ENCODE results near the gene XIRP2. TPM values are rescaled to one million over a fixed set of nuclear protein-coding genes. Genes with fewer than 3 reads are reported as not detected.

Gene XIRP2
- total RNA-seq, 1 experiment from 2014 or later = not detected

DNA sequence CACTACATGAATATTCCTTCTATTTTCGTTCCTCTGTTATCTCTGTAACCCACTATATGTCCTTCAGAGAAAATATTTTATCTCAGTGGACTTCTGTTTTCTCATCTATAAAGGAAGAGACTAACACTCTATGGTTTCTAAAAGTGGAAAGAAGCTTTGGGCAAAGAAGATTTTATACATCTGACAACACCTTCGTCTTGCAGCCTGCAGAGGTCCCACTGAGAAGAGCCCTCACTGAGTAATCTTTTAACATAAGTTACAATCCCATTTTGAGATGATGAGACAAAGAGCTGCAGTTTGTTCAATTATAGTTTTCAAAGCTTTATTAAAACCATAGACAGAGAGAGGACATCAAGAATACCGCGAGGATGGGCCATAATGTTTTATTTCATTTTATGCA, 28.7 kb downstream of the XIRP2 start:
- H3K27ac ChIP-seq (ENCODE audit: low read length) = no peak overlapping the region
- no peaks in the 10 kb centered on the region for H3K9me2 ChIP-seq (replicated peaks; ENCODE audit: insufficient read depth, low read length)
- no peak overlapping the region for H3K9ac ChIP-seq (ENCODE audit: low read length)
- H3K4me3 ChIP-seq (ENCODE audit: low read length) = no peak overlapping the region
- DNase-seq = no peak
- H3K79me2 ChIP-seq (ENCODE audit: low read length) = no peaks in the 10 kb centered on the region
- no peaks in the 10 kb centered on the region for H4K20me1 ChIP-seq (ENCODE audit: insufficient read depth, low read depth, low read length)
- no peak overlapping the region for H2AFZ ChIP-seq (ENCODE audit: low read length)
- no peaks in the 10 kb centered on the region for H3K4me1 ChIP-seq (ENCODE audit: low read length)
- no peaks in the 10 kb centered on the region for H3K36me3 ChIP-seq (ENCODE audit: insufficient read depth, low read length)
- H3K4me2 ChIP-seq (ENCODE audit: low read depth, low read length, poor library complexity, severe bottlenecking) = no peak overlapping the region
- no peaks in the 10 kb centered on the region; the same call in 1 of the 2 replicates for H3K9me3 ChIP-seq (ENCODE audit: low read length)
- H3K27me3 ChIP-seq (ENCODE audit: low read length) = no peaks in the 10 kb centered on the region

DNA sequence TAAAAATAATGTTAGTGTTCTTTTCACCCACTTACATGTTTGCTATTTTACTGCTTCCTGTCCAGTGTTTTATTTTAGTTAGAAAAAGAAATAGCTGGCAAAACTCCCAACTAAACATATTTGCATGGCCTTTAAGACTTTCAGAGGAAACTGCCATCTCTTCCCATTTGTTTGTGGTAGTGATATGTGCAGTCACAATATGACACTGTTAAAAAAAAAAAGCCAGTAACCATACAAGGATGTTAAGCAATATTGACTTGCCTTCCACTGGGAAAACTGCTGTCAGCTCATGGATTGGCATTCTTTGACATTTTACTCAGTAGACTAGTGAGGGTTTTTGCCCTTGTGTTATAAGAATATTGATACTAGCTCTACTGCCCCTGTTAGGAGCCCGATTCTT, 29.1 kb downstream of the XIRP2 start:
- H3K9ac ChIP-seq (ENCODE audit: low read length) = no peak overlapping the region
- H3K9me3 ChIP-seq (ENCODE audit: low read length) = no peaks in the 10 kb centered on the region; the same call in 1 of the 2 replicates
- no peak overlapping the region for H3K4me2 ChIP-seq (ENCODE audit: low read depth, low read length, poor library complexity, severe bottlenecking)
- H3K4me1 ChIP-seq (ENCODE audit: low read length) = no peaks in the 10 kb centered on the region
- no peaks in the 10 kb centered on the region for H3K9me2 ChIP-seq (replicated peaks; ENCODE audit: insufficient read depth, low read length)
- H4K20me1 ChIP-seq (ENCODE audit: insufficient read depth, low read depth, low read length) = no peaks in the 10 kb centered on the region
- DNase-seq = no peak
- H3K27ac ChIP-seq (ENCODE audit: low read length) = no peak overlapping the region
- no peaks in the 10 kb centered on the region for H3K27me3 ChIP-seq (ENCODE audit: low read length)
- no peak overlapping the region for H3K4me3 ChIP-seq (ENCODE audit: low read length)
- H3K36me3 ChIP-seq (ENCODE audit: insufficient read depth, low read length) = no peaks in the 10 kb centered on the region
- H2AFZ ChIP-seq (ENCODE audit: low read length) = no peak overlapping the region
- no peaks in the 10 kb centered on the region for H3K79me2 ChIP-seq (ENCODE audit: low read length)

DNA sequence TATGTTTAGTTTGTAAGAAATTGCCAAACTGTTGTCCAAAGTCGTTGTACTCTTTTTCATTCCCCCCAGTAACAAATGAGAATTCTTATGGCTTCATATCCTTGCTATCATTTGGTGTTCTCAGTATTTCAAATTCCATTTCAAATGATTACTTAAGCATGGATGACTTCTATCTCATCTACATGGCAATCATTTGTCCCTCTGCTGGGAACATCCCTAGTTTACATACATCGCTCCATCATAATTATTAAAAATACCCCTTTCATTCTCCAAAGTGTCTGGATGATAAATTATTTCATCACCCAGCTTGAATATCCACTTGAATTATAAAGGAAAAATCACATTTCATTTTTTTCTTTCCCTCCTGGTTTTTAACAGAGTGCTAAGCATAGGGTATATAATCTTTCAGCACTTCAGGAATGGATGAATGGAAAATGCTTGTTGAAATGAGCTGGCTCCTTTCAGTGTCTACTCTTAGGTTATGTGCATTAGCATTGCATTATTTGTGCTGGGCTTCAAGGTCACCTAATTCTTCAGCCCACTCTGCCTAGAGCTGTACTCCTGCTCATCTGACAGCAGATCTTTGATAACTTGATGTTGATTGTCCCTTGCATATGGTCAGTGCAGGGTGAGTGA, 33.1 kb downstream of the XIRP2 start:
- H4K20me1 ChIP-seq (ENCODE audit: insufficient read depth, low read depth, low read length) = no peaks in the 10 kb centered on the region
- H3K4me2 ChIP-seq (ENCODE audit: low read depth, low read length, poor library complexity, severe bottlenecking) = no peak overlapping the region
- H3K27ac ChIP-seq (ENCODE audit: low read length) = no peak overlapping the region
- H3K9me3 ChIP-seq (ENCODE audit: low read length) = no peaks in the 10 kb centered on the region
- H3K79me2 ChIP-seq (ENCODE audit: low read length) = no peaks in the 10 kb centered on the region
- no peak overlapping the region for H3K4me3 ChIP-seq (ENCODE audit: low read length)
- no peaks in the 10 kb centered on the region for H3K4me1 ChIP-seq (ENCODE audit: low read length)
- no peak overlapping the region for H3K9ac ChIP-seq (ENCODE audit: low read length)
- H3K9me2 ChIP-seq (replicated peaks; ENCODE audit: insufficient read depth, low read length) = no peaks in the 10 kb centered on the region
- no peaks in the 10 kb centered on the region for H3K36me3 ChIP-seq (ENCODE audit: insufficient read depth, low read length)
- no peak overlapping the region for H2AFZ ChIP-seq (ENCODE audit: low read length)
- H3K27me3 ChIP-seq (ENCODE audit: low read length) = no peaks in the 10 kb centered on the region
- no peak for DNase-seq

DNA sequence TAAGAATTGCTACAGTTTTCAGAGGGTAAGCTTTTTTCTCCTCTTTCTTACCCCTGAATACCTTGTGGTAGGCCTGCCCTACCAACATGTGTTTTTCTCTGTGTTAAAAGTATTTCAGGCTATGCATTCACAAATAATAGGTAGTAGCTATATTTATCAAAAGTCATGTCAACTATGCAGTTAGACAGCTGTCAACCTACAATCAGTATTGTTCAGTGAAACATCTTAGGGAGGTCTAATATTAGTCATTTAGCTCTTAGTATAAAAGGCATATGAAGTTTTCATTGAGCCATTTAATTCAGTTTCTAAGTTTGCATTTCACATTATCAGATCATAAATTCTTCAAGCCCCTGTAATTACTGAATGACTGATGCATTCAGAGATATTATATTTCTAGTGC, 36.7 kb downstream of the XIRP2 start:
- H3K36me3 ChIP-seq (ENCODE audit: insufficient read depth, low read length) = no peaks in the 10 kb centered on the region
- H3K27me3 ChIP-seq (ENCODE audit: low read length) = no peaks in the 10 kb centered on the region
- H3K27ac ChIP-seq (ENCODE audit: low read length) = no peak overlapping the region
- DNase-seq = no peak
- no peak overlapping the region for H2AFZ ChIP-seq (ENCODE audit: low read length)
- no peaks in the 10 kb centered on the region for H3K9me3 ChIP-seq (ENCODE audit: low read length)
- H3K4me2 ChIP-seq (ENCODE audit: low read depth, low read length, poor library complexity, severe bottlenecking) = no peak overlapping the region
- H3K79me2 ChIP-seq (ENCODE audit: low read length) = no peaks in the 10 kb centered on the region
- H3K9ac ChIP-seq (ENCODE audit: low read length) = no peak overlapping the region
- H3K9me2 ChIP-seq (replicated peaks; ENCODE audit: insufficient read depth, low read length) = no peaks in the 10 kb centered on the region
- H3K4me3 ChIP-seq (ENCODE audit: low read length) = no peak overlapping the region
- H3K4me1 ChIP-seq (ENCODE audit: low read length) = no peaks in the 10 kb centered on the region
- H4K20me1 ChIP-seq (ENCODE audit: insufficient read depth, low read depth, low read length) = no peaks in the 10 kb centered on the region

DNA sequence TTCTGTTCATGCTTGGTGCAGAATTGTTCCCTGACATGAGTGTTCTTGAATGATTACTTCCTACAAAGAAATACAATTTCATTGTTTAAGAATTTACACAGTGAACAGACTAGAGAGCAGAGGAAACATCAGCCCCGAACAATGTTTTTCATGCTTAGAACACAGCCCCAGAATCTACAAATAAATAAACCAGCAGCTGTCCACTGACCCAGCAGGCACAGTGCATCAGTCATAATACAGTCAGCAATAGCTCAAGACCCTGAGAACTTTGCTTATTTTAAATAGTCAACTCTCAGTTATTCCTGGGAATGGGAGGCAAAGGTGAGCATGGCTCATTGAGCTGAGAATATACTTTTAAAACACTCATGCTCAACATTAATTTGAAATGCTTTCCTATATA, 38.4 kb downstream of the XIRP2 start:
- no peaks in the 10 kb centered on the region for H3K9me2 ChIP-seq (replicated peaks; ENCODE audit: insufficient read depth, low read length)
- H3K27ac ChIP-seq (ENCODE audit: low read length) = no peak overlapping the region
- no peak overlapping the region for H3K4me3 ChIP-seq (ENCODE audit: low read length)
- H3K4me1 ChIP-seq (ENCODE audit: low read length) = no peaks in the 10 kb centered on the region
- H3K79me2 ChIP-seq (ENCODE audit: low read length) = no peaks in the 10 kb centered on the region
- H3K27me3 ChIP-seq (ENCODE audit: low read length) = no peaks in the 10 kb centered on the region
- no peak overlapping the region for H3K4me2 ChIP-seq (ENCODE audit: low read depth, low read length, poor library complexity, severe bottlenecking)
- no peak overlapping the region for H3K9ac ChIP-seq (ENCODE audit: low read length)
- DNase-seq = no peak
- H4K20me1 ChIP-seq (ENCODE audit: insufficient read depth, low read depth, low read length) = no peaks in the 10 kb centered on the region
- no peaks in the 10 kb centered on the region for H3K9me3 ChIP-seq (ENCODE audit: low read length)
- H2AFZ ChIP-seq (ENCODE audit: low read length) = no peak overlapping the region
- no peaks in the 10 kb centered on the region for H3K36me3 ChIP-seq (ENCODE audit: insufficient read depth, low read length)

DNA sequence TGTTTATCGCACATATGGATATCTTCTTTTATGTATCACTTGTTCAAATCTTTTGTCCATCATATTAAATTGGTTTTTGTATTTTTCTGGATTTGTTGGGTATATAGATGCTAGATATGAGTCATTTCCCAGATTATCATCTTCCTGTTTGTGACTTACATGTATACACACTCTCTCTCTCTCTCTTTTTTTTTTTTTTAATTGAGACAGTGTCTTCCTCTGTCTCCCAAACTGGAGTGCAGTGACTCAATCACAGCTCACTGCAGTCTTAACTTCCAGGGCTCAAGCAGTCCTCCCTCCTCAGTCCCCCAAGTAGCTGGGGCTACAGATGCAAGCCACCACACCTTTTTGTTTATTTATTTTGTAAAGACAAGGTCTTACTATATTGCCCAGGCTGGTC, 43.8 kb downstream of the XIRP2 start:
- H3K9me3 ChIP-seq (ENCODE audit: low read length) = peaks cover 3% of the 10 kb centered on the region
- no peaks in the 10 kb centered on the region for H3K4me1 ChIP-seq (ENCODE audit: low read length)
- no peak overlapping the region for H3K4me3 ChIP-seq (ENCODE audit: low read length)
- no peaks in the 10 kb centered on the region for H4K20me1 ChIP-seq (ENCODE audit: insufficient read depth, low read depth, low read length)
- no peak overlapping the region for H2AFZ ChIP-seq (ENCODE audit: low read length)
- H3K27ac ChIP-seq (ENCODE audit: low read length) = no peak overlapping the region
- no peaks in the 10 kb centered on the region for H3K36me3 ChIP-seq (ENCODE audit: insufficient read depth, low read length)
- no peak overlapping the region for H3K9ac ChIP-seq (ENCODE audit: low read length)
- no peak for DNase-seq
- no peaks in the 10 kb centered on the region for H3K9me2 ChIP-seq (replicated peaks; ENCODE audit: insufficient read depth, low read length)
- no peak overlapping the region for H3K4me2 ChIP-seq (ENCODE audit: low read depth, low read length, poor library complexity, severe bottlenecking)
- no peaks in the 10 kb centered on the region for H3K79me2 ChIP-seq (ENCODE audit: low read length)
- no peaks in the 10 kb centered on the region for H3K27me3 ChIP-seq (ENCODE audit: low read length)

DNA sequence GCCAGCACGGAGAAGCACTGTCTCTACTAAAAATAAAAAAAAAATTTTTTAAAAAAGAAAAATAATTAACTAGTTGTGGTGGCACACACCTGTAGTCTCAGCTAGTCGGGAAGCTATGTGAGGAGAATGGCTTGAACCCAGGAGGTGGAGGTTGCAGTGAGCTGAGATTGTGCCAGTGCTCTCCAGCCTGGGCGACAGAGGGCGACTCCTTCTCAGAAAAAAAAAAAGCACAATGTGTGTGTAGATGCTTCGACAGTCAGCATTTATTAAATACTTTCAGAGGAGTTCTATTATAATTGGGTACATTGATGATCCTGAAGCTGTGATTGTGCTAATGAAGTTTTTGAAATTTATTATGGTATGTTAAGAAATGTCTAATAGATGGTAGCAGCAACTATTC, 46.5 kb downstream of the XIRP2 start:
- no peak overlapping the region for H2AFZ ChIP-seq (ENCODE audit: low read length)
- H3K27ac ChIP-seq (ENCODE audit: low read length) = no peak overlapping the region
- no peak overlapping the region for H3K4me2 ChIP-seq (ENCODE audit: low read depth, low read length, poor library complexity, severe bottlenecking)
- no peaks in the 10 kb centered on the region for H3K9me2 ChIP-seq (replicated peaks; ENCODE audit: insufficient read depth, low read length)
- H3K4me1 ChIP-seq (ENCODE audit: low read length) = no peaks in the 10 kb centered on the region
- H3K9ac ChIP-seq (ENCODE audit: low read length) = no peak overlapping the region
- DNase-seq = no peak
- H3K27me3 ChIP-seq (ENCODE audit: low read length) = no peaks in the 10 kb centered on the region
- H4K20me1 ChIP-seq (ENCODE audit: insufficient read depth, low read depth, low read length) = no peaks in the 10 kb centered on the region
- no peak overlapping the region for H3K4me3 ChIP-seq (ENCODE audit: low read length)
- H3K79me2 ChIP-seq (ENCODE audit: low read length) = no peaks in the 10 kb centered on the region
- H3K9me3 ChIP-seq (ENCODE audit: low read length) = peaks cover 3% of the 10 kb centered on the region
- no peaks in the 10 kb centered on the region for H3K36me3 ChIP-seq (ENCODE audit: insufficient read depth, low read length)

DNA sequence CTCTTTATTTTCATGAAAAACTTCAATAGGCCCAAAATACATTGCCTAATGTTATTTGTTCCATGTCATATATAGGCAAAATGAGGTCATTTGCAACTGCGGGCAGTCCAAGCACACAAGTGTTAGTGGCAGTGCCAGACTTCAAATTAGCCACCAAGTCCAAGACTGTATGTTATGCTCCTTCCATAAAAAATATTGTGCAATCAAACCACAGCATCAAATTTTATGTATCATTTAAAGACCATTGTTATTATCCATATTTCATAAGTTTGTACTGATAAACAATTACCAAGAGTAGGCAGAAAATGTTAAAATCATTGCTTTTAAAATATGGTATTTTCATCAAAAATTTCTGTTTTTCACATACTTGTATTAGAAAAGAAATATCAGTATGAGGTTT, 54.1 kb downstream of the XIRP2 start:
- Histone ChIP-seq H3K27ac (ENCODE audit: low read length) (no peak overlapping the region), H3K27me3 (ENCODE audit: low read length) (no peaks in the 10 kb centered on the region), H3K9me3 (ENCODE audit: low read length) (peaks cover 9% of the 10 kb centered on the region), H3K9me2 (replicated peaks; ENCODE audit: insufficient read depth, low read length) (no peaks in the 10 kb centered on the region), H3K4me3 (ENCODE audit: low read length) (no peak overlapping the region), H4K20me1 (ENCODE audit: insufficient read depth, low read depth, low read length) (no peaks in the 10 kb centered on the region), H3K9ac (ENCODE audit: low read length) (no peak overlapping the region), H3K79me2 (ENCODE audit: low read length) (no peaks in the 10 kb centered on the region), H3K36me3 (ENCODE audit: insufficient read depth, low read length) (no peaks in the 10 kb centered on the region), H2AFZ (ENCODE audit: low read length) (no peak overlapping the region), H3K4me2 (ENCODE audit: low read depth, low read length, poor library complexity, severe bottlenecking) (no peak overlapping the region), H3K4me1 (ENCODE audit: low read length) (no peaks in the 10 kb centered on the region)
- DNase-seq = no peak

DNA sequence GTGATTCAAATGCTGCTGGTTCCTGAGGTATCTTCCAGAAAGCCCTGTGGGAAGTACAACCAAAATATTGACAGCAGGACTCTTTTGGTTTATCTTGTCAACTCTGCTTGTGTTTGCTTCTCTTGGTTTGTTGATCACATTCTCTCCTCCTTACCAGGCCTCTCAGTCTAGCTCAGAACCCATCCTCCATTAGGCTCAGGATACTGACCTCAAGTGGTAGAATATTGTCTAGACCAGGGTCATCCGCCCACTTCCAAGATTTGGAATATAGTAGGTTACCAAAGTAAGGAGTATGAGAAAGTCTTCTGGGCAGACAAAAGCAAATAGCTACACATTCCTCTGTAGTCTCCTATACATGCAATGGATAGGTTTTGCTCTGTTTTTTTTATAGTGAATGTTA, 56.6 kb downstream of the XIRP2 start:
- DNase-seq = no peak
- H3K36me3 ChIP-seq (ENCODE audit: insufficient read depth, low read length) = no peaks in the 10 kb centered on the region
- no peaks in the 10 kb centered on the region for H3K79me2 ChIP-seq (ENCODE audit: low read length)
- H2AFZ ChIP-seq (ENCODE audit: low read length) = no peak overlapping the region
- H3K9me3 ChIP-seq (ENCODE audit: low read length) = peaks cover 14% of the 10 kb centered on the region
- H3K4me2 ChIP-seq (ENCODE audit: low read depth, low read length, poor library complexity, severe bottlenecking) = no peak overlapping the region
- no peaks in the 10 kb centered on the region for H3K4me1 ChIP-seq (ENCODE audit: low read length)
- H3K9me2 ChIP-seq (replicated peaks; ENCODE audit: insufficient read depth, low read length) = no peaks in the 10 kb centered on the region
- no peak overlapping the region for H3K9ac ChIP-seq (ENCODE audit: low read length)
- H4K20me1 ChIP-seq (ENCODE audit: insufficient read depth, low read depth, low read length) = no peaks in the 10 kb centered on the region
- H3K4me3 ChIP-seq (ENCODE audit: low read length) = no peak overlapping the region
- no peaks in the 10 kb centered on the region for H3K27me3 ChIP-seq (ENCODE audit: low read length)
- H3K27ac ChIP-seq (ENCODE audit: low read length) = no peak overlapping the region

Data from Karpas-422 (cell line).